HepG2 (cell line): ENCODE measurements around the gene ACAP3. TPM values are rescaled to one million over a fixed set of nuclear protein-coding genes. Genes with fewer than 3 reads are reported as not detected.

Experiments
- ARNT2 ChIP-seq: sonication (generic); formaldehyde crosslinking; IDR thresholded peaks from 2 replicates; pipeline ENCODE4 v1.8.0; 2022; ENCODE audit warnings: mild to moderate bottlenecking, low read depth, missing genetic modification reagents, moderate library complexity
- ATF7 ChIP-seq, 2 experiments: fragments of 450-650 bp in 1 of 2; sonication (generic) in 1 of 2; formaldehyde crosslinking in 1 of 2; IDR thresholded peaks; 2 replicates each; pipeline versions ENCODE4 v1.4.0 to v1.6.1; 2016 to 2020; ENCODE audit warnings: antibody characterized with exemption in 1 of 2, mild to moderate bottlenecking in 1 of 2, missing genetic modification reagents in 1 of 2
- CHD4 ChIP-seq: fragments of 200-600 bp; sonication (generic); IDR thresholded peaks from 2 replicates; pipeline ENCODE4 v1.7.0; 2017; ENCODE audit warnings: mild to moderate bottlenecking, low read length, borderline replicate concordance
- ELF1 ChIP-seq: sonication (generic); formaldehyde crosslinking; IDR thresholded peaks from 2 replicates; pipeline ENCODE4 v1.4.0; 2020; ENCODE audit warnings: missing genetic modification reagents
- FOXA1 ChIP-seq, 2 experiments: fragments of 450-650 bp in 1 of 2; sonication (generic) in 1 of 2; formaldehyde crosslinking in 1 of 2; IDR thresholded peaks; 2 replicates each; pipeline versions ENCODE4 v1.4.0 to v1.6.1; 2016 to 2020; ENCODE audit warnings: missing genetic modification reagents in 1 of 2
- GATAD1 ChIP-seq: IDR thresholded peaks from 2 replicates; pipeline ENCODE4 v1.6.1; 2016; ENCODE audit warnings: missing genetic modification reagents, missing compliant biosample characterization
- HOXA9 ChIP-seq: sonication (generic); formaldehyde crosslinking; IDR thresholded peaks from 2 replicates; pipeline ENCODE4 v1.8.1; 2022; ENCODE audit warnings: missing genetic modification reagents, mild to moderate bottlenecking, moderate library complexity, borderline replicate concordance
- KLF16 ChIP-seq, 2 experiments: sonication (generic) in 1 of 2; formaldehyde crosslinking in 1 of 2; IDR thresholded peaks; 2 replicates each; pipeline versions ENCODE4 v1.6.1 to v1.8.0; 2016 to 2023; ENCODE audit warnings: missing genetic modification reagents in 2 of 2, missing compliant biosample characterization in 1 of 2
- NR3C1 ChIP-seq: sonication (generic); formaldehyde crosslinking; IDR thresholded peaks from 2 replicates; pipeline ENCODE4 v1.4.0; 2020; ENCODE audit warnings: missing genetic modification reagents
- REPIN1 ChIP-seq: sonication (generic); formaldehyde crosslinking; IDR thresholded peaks from 2 replicates; pipeline ENCODE4 v1.8.0; 2022; ENCODE audit warnings: missing genetic modification reagents, low read depth, mild to moderate bottlenecking, borderline replicate concordance
- RFXAP ChIP-seq: sonication (generic); formaldehyde crosslinking; IDR thresholded peaks from 2 replicates; pipeline ENCODE4 v1.4.0; 2020; ENCODE audit warnings: missing genetic modification reagents, borderline replicate concordance
- SMARCC2 ChIP-seq: fragments of 450-650 bp; IDR thresholded peaks from 2 replicates; pipeline ENCODE4 v1.6.1; 2017; ENCODE audit warnings: antibody characterized with exemption, mild to moderate bottlenecking
- SRSF4 ChIP-seq: fragments of 200-400 bp; formaldehyde crosslinking; IDR thresholded peaks from one replicate; pipeline ENCODE4 v1.6.1; 2018; ENCODE audit warnings: mild to moderate bottlenecking, low read depth, low read length, moderate library complexity; ENCODE audit not compliant: poor library complexity, severe bottlenecking
- TSC22D2 ChIP-seq: sonication (generic); formaldehyde crosslinking; IDR thresholded peaks from 2 replicates; pipeline ENCODE4 v1.5.1; 2020; ENCODE audit warnings: missing genetic modification reagents, mild to moderate bottlenecking, borderline replicate concordance
- ZNF10 ChIP-seq: sonication (generic); formaldehyde crosslinking; IDR thresholded peaks from 2 replicates; pipeline ENCODE4 v1.4.0; 2020; ENCODE audit warnings: mild to moderate bottlenecking, low read depth, missing genetic modification reagents, borderline replicate concordance
- ZNF569 ChIP-seq: sonication (generic); formaldehyde crosslinking; IDR thresholded peaks from 2 replicates; pipeline ENCODE4 v1.5.0; 2020; ENCODE audit warnings: mild to moderate bottlenecking, missing genetic modification reagents, moderate library complexity, borderline replicate concordance
- polyA plus RNA-seq, 8 experiments: library from polyadenylated mRNA; depleted of rRNA in 3 of 8; stranded (reverse) in 7 of 8; unstranded in 1 of 8; fragments of >200 nt; fragmentation: Illumina TruSeq in 4 of 8; extraction: Trizol in 4 of 8; gene quantifications; 2 replicates each; pipeline versions ENCODE4 v1.2.1 to v1.2.3, GENCODE V29; 2011 to 2016; ENCODE audit warnings: low read depth in 4 of 8, missing spikeins in 1 of 8, mixed read lengths in 1 of 8; ENCODE audit not compliant: insufficient read depth in 1 of 8
- total RNA-seq, 5 experiments: library from RNA; depleted of rRNA; stranded (reverse); fragments of >200 nt; fragmentation: Illumina TruSeq; extraction: Trizol; gene quantifications; 2 replicates each; pipeline ENCODE4 v1.2.3, GENCODE V29; 2016; ENCODE audit warnings: low read depth in 1 of 5
- TF ChIP-seq, protein P1 (sequence below): IDR thresholded peaks from 2 replicates; pipeline ENCODE4 v1.6.1; 2012; ENCODE audit warnings: low read depth, low read length, improper control_type of control experiment
- TF ChIP-seq, protein P2 (sequence below): sonication (generic); formaldehyde crosslinking; IDR thresholded peaks from 2 replicates; pipeline ENCODE4 v1.4.0; 2020; ENCODE audit warnings: mild to moderate bottlenecking, missing genetic modification reagents
- TF ChIP-seq, protein P3 (sequence below): sonication (generic); formaldehyde crosslinking; conservative IDR thresholded peaks from 2 replicates; pipeline ENCODE4 v1.8.1; 2023; ENCODE audit warnings: missing genetic modification reagents

ACAP3 gene
- total and polyA plus RNA-seq, 2 of the 13 experiments (the other 11 are each of a cell fraction or from before 2014, with no cell fraction given) = 29.4 to 50.8 TPM

DNA sequence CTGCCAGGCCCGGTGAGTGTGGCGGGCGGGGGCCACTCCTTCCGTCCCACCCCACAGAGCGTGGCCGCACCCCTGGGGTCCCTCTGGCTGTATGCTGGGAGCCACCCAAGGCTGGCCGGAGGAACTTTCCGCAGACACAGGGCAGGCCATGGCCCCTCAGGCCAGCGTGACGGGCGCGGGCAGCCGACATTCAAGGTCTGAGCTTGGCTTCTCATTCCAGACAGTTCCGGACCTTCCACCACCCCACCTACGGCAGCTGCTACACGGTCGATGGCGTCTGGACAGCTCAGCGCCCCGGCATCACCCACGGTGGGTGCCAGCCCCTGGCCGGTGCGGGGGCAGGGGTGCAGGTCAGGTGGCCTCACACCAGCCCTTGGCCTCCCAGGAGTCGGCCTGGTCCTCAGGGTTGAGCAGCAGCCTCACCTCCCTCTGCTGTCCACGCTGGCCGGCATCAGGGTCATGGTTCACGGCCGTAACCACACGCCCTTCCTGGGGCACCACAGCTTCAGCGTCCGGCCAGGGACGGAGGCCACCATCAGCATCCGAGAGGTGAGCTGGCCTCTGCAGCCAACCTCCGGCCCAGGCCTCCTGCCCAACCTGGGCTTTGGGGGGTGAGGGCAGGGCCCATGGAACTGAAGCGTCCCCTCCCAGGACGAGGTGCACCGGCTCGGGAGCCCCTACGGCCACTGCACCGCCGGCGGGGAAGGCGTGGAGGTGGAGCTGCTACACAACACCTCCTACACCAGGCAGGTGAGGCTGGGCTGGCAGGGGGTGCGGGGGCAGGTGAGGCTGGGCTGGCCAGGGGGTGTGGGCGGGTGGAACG lies 20.2 kb downstream of the ACAP3 start (continued):
- TF ChIP-seq ZNF569 (CRISPR knock-in tag) (0 out of 2 replicates have a peak, but pooled peaks have one; percentile 56), REPIN1 (CRISPR knock-in tag) (no peak), NR3C1 (no peak), FOXA1 (IDR thresholded peaks at IDR 0.05) (no peak), FOXA1 (CRISPR knock-in tag; IDR thresholded peaks at IDR 0.05) (no peak), SMARCC2 (no peak), RFXAP (CRISPR knock-in tag) (peak; percentile 42; the same call in 1 of the 2 replicates), ELF1 (CRISPR knock-in tag) (no peak), GATAD1 (CRISPR knock-in tag) (0 out of 2 replicates have a peak, but pooled peaks have one; percentile 26), ATF7 (IDR thresholded peaks at IDR 0.05) (no peak), ATF7 (CRISPR knock-in tag; IDR thresholded peaks at IDR 0.05) (no peak), KLF16 (CRISPR knock-in tag; IDR thresholded peaks at IDR 0.05) (no peak), ZNF10 (CRISPR knock-in tag) (no peak), ARNT2 (peak; percentile 24; the same call in 1 of the 2 replicates), CHD4 (no peak), HOXA9 (CRISPR knock-in tag) (no peak), SRSF4 (no peak), TSC22D2 (CRISPR knock-in tag) (no peak)
- TF ChIP-seq, protein P1, sequence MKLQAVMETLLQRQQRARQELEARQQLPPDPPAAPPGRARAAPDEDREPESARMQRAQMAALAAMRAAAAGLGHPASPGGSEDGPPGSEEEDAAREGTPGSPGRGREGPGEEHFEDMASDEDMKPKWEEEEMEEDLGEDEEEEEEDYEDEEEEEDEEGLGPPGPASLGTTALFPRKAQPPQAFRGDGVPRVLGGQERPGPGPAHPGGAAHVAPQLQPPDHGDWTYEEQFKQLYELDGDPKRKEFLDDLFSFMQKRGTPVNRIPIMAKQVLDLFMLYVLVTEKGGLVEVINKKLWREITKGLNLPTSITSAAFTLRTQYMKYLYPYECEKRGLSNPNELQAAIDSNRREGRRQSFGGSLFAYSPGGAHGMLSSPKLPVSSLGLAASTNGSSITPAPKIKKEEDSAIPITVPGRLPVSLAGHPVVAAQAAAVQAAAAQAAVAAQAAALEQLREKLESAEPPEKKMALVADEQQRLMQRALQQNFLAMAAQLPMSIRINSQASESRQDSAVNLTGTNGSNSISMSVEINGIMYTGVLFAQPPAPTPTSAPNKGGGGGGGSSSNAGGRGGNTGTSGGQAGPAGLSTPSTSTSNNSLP = no peak
- TF ChIP-seq, protein P2, sequence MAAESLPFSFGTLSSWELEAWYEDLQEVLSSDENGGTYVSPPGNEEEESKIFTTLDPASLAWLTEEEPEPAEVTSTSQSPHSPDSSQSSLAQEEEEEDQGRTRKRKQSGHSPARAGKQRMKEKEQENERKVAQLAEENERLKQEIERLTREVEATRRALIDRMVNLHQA (CRISPR knock-in tag) = no peak
- TF ChIP-seq, protein P3, sequence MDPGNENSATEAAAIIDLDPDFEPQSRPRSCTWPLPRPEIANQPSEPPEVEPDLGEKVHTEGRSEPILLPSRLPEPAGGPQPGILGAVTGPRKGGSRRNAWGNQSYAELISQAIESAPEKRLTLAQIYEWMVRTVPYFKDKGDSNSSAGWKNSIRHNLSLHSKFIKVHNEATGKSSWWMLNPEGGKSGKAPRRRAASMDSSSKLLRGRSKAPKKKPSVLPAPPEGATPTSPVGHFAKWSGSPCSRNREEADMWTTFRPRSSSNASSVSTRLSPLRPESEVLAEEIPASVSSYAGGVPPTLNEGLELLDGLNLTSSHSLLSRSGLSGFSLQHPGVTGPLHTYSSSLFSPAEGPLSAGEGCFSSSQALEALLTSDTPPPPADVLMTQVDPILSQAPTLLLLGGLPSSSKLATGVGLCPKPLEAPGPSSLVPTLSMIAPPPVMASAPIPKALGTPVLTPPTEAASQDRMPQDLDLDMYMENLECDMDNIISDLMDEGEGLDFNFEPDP (CRISPR knock-in tag) = no peak
